Measurements from ENCODE around the gene MBD3L3. TPM values are rescaled to one million over a fixed set of nuclear protein-coding genes. Genes with fewer than 3 reads are reported as not detected.
"Not testable (repeated sequence)": the region's sequence is repeated elsewhere in the genome, so short reads cannot be mapped to it uniquely, and the experiment has no call there.

The MBD3L3 gene
- total RNA-seq, 2 experiments from 2014 or later: not detected

DNA sequence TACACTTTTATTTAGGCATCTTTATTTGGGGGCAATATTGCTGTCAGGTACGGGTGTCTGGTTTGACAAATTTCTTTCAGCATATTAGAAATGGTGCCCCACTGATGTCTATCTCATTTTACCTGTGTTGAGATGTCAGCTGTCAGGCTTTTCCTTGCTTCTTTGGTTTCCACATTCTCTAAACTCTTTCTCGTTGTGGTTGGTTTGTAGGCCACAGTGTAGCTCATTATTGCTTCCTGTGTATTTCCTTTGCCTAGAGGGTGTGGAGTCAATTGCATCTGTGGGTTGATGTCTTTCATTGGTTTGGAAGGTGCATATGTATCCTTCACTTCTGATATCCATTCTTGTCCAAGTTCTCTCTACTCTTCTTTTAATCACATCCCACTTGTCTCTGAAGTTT is 1.5 kb upstream of the MBD3L3 start:
- H3K36me3 Mint-ChIP-seq (ENCODE audit: low read depth); POLR2A ChIA-PET; H3K4me3 Mint-ChIP-seq; CTCF ChIA-PET; H3K9me3 Mint-ChIP-seq (ENCODE audit: low read depth); H3K27ac Mint-ChIP-seq; H3K27me3 Mint-ChIP-seq; intact Hi-C loops (cut with DNase I, micrococcal nuclease); DNase-seq; H3K4me1 Mint-ChIP-seq; ATAC-seq: not testable (repeated sequence)

DNA sequence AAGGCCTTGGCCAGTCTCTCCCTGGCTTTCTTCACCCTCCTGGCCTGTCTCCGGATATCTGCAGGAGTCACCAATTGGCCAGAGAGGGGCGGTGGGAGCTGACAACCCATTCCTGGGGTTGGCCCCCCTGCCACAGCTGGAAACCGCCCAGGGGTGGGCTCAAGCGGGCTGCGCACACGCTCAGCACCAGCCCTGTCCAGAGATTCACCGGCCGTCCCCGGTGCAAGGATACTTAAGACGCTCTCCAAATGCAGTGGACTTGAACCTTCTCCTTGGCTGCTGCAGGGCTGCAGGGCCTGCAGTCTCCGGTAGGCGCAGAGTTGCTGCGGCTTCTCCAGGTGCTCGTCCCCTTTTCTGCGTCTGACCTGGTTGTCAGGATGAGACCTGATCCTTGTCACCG is 2.1 kb downstream of the MBD3L3 start:
- ATAC-seq; H3K27me3 Mint-ChIP-seq; H3K4me1 Mint-ChIP-seq; H3K36me3 Mint-ChIP-seq (ENCODE audit: low read depth); CTCF ChIA-PET; H3K4me3 Mint-ChIP-seq; DNase-seq; POLR2A ChIA-PET; intact Hi-C loops (cut with DNase I, micrococcal nuclease); H3K9me3 Mint-ChIP-seq (ENCODE audit: low read depth); H3K27ac Mint-ChIP-seq: not testable (repeated sequence)

DNA sequence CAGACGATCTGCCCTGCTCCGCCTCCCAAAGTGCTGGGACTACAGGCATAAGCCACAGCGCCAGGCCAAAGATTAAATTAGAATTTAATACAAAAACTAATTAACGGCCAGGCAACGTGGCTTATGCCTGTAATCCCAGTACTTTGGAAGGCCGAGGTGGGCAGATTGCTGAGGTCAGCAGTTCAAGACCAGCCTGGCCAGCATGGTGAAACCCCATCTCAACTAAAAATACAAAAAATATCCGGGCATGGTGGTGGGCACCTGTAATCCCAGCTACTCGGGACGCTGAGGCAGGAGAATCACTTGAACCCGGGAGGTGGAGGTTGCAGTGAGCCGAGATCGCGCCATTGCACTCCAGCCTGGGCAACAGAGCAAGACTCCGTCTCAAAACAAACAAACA is 2.8 kb downstream of the MBD3L3 start:
- H3K36me3 Mint-ChIP-seq (ENCODE audit: low read depth); intact Hi-C loops (cut with DNase I, micrococcal nuclease); H3K27me3 Mint-ChIP-seq; ATAC-seq; H3K4me1 Mint-ChIP-seq; H3K9me3 Mint-ChIP-seq (ENCODE audit: low read depth); H3K4me3 Mint-ChIP-seq; CTCF ChIA-PET; POLR2A ChIA-PET; H3K27ac Mint-ChIP-seq; DNase-seq: not testable (repeated sequence)

DNA sequence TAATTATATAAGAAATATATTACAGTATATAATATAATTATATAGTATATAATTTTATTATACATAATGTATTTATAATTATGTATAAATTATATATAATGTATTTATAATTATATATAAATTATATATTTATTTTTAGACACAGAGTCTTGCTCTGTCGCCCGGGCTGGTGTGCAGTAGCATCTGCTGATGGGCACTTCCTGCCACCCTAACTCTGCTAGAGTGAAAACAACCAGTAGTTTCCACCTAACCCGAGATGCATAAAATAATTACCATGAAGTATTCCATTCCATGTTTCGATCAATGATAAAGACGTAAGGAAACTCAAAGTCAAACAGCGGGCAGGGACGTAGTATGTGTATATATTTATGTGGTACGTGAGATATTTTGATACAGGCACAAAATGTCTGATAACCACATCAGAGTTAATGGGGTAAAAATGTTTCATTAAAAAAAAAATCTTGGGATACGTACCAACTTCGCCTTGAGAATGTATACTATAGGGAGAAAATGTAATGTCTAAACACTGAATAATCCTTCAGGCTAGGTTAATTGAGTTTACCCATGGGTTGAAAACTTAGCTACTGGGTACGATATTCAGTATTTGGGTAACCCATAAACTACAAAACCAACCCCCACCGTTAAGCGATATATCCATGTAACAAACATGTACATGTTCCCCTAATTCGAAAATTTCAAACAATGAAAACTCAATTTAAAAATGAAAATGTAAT is 3.7 kb downstream of the MBD3L3 start:
- POLR2A ChIA-PET; DNase-seq; H3K36me3 Mint-ChIP-seq (ENCODE audit: low read depth); H3K27ac Mint-ChIP-seq; H3K4me3 Mint-ChIP-seq; ATAC-seq; H3K4me1 Mint-ChIP-seq; H3K9me3 Mint-ChIP-seq (ENCODE audit: low read depth); H3K27me3 Mint-ChIP-seq; intact Hi-C loops (cut with DNase I, micrococcal nuclease); CTCF ChIA-PET: not testable (repeated sequence)

DNA sequence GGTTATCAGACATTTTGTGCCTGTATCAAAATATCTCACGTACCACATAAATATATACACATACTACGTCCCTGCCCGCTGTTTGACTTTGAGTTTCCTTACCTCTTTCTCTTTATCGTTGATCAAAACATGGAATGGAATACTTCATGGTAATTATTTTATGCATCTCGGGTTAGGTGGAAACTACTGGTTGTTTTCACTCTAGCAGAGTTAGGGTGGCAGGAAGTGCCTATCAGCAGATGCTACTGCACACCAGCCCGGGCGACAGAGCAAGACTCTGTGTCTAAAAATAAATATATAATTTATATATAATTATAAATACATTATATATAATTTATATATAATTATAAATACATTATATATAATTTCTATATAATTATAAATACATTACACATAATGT is 5.6 kb downstream of the MBD3L3 start:
- DNase-seq; POLR2A ChIA-PET; H3K4me1 Mint-ChIP-seq; H3K9me3 Mint-ChIP-seq (ENCODE audit: low read depth); CTCF ChIA-PET; H3K27ac Mint-ChIP-seq; H3K36me3 Mint-ChIP-seq (ENCODE audit: low read depth); intact Hi-C loops (cut with DNase I, micrococcal nuclease); H3K27me3 Mint-ChIP-seq; H3K4me3 Mint-ChIP-seq: not testable (repeated sequence)
- ATAC-seq: peak; percentile 44

DNA sequence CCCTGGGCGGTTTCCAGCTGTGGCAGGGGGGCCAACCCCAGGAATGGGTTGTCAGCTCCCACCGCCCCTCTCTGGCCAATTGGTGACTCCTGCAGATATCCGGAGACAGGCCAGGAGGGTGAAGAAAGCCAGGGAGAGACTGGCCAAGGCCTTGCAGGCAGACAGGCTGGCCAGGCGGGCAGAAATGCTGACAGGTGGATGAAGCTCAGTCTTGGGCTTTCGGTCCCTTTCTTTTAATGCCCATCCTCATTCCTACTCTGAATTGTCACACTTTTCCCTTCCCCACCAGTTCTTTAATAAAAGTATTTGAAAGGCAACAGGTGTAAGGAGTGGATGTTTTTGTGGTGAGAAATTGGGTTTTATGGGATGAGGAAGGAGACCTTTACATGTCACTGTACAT is 7.1 kb downstream of the MBD3L3 start:
- H3K4me3 Mint-ChIP-seq; H3K4me1 Mint-ChIP-seq; H3K27ac Mint-ChIP-seq; DNase-seq; intact Hi-C loops (cut with DNase I, micrococcal nuclease); H3K27me3 Mint-ChIP-seq; CTCF ChIA-PET; H3K36me3 Mint-ChIP-seq (ENCODE audit: low read depth); ATAC-seq; POLR2A ChIA-PET; H3K9me3 Mint-ChIP-seq (ENCODE audit: low read depth): not testable (repeated sequence)

DNA sequence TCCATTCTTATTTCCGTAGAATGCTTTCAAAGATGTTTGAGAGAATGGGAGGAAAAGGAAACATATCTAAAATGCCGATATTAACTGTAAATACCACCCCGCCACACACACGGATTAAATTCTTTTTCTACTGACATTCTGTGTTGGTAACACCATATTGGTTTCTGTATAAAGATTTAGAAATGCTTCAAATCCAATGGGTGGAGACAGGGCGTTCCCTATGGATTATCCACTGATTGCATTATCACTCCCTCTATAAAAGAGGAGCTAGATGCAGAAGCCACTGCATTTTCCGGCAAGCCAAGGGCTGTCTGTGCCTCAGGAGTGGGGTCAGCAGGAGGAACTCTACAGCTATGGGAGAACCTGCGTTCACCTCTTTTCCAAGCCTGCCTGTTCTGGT is 9.5 kb downstream of the MBD3L3 start, which contains the start of gene MBD3L2:
Gene MBD3L2 (plus strand): TSS at position 301 of the 400 bp plus-strand sequence. CDS start 53 bp downstream, at position 354.
- ATAC-seq; intact Hi-C loops (cut with DNase I, micrococcal nuclease); H3K27me3 Mint-ChIP-seq; H3K36me3 Mint-ChIP-seq (ENCODE audit: low read depth); CTCF ChIA-PET; H3K4me3 Mint-ChIP-seq; POLR2A ChIA-PET; H3K4me1 Mint-ChIP-seq; H3K27ac Mint-ChIP-seq; DNase-seq; H3K9me3 Mint-ChIP-seq (ENCODE audit: low read depth): not testable (repeated sequence)

DNA sequence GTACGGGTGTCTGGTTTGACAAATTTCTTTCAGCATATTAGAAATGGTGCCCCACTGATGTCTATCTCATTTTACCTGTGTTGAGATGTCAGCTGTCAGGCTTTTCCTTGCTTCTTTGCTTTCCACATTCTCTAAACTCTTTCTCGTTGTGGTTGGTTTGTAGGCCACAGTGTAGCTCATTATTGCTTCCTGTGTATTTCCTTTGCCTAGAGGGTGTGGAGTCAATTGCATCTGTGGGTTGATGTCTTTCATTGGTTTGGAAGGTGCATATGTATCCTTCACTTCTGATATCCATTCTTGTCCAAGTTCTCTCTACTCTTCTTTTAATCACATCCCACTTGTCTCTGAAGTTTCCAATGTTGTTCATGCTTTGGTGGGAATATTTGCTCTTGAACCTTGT is 16.9 kb downstream of the MBD3L3 start:
- ATAC-seq; intact Hi-C loops (cut with DNase I, micrococcal nuclease); H3K36me3 Mint-ChIP-seq (ENCODE audit: low read depth); H3K27ac Mint-ChIP-seq; DNase-seq; H3K4me3 Mint-ChIP-seq; H3K27me3 Mint-ChIP-seq; H3K9me3 Mint-ChIP-seq (ENCODE audit: low read depth); POLR2A ChIA-PET; H3K4me1 Mint-ChIP-seq; CTCF ChIA-PET: not testable (repeated sequence)

DNA sequence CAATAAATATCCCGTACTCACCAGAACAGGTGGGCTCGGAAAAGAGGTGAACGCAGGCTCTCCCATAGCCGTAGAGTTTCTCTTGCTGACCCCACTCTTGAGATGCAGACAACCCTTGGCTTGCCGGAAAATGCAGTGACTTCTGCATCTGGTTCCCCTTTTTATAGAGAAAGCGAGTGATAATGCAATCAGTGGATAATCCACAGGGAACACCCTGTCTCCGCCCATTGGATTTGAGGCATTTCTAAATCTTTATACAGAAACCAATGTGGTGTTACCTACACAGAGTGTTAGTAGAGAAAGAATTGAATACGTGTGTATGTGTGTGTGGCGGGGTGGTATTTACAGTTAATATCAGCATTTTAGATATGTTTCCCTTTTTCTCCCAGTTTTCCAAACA is 18.4 kb downstream of the MBD3L3 start, which contains the start of gene MBD3L4:
Gene MBD3L4 (minus strand): TSS at position 101 of the 400 bp plus-strand sequence. CDS start 35 bp downstream, at position 66.
- CTCF ChIA-PET; H3K27ac Mint-ChIP-seq; DNase-seq; intact Hi-C loops (cut with DNase I, micrococcal nuclease); ATAC-seq; H3K9me3 Mint-ChIP-seq (ENCODE audit: low read depth); H3K4me1 Mint-ChIP-seq; H3K27me3 Mint-ChIP-seq; POLR2A ChIA-PET; H3K36me3 Mint-ChIP-seq (ENCODE audit: low read depth); H3K4me3 Mint-ChIP-seq: not testable (repeated sequence)

DNA sequence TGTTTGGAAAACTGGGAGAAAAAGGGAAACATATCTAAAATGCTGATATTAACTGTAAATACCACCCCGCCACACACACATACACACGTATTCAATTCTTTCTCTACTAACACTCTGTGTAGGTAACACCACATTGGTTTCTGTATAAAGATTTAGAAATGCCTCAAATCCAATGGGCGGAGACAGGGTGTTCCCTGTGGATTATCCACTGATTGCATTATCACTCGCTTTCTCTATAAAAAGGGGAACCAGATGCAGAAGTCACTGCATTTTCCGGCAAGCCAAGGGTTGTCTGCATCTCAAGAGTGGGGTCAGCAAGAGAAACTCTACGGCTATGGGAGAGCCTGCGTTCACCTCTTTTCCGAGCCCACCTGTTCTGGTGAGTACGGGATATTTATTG is 28.2 kb downstream of the MBD3L3 start, which contains the start of gene MBD3L5:
Gene MBD3L5 (plus strand): TSS at position 301 of the 400 bp plus-strand sequence. CDS start 34 bp downstream, at position 335.
- CTCF ChIA-PET; DNase-seq; H3K9me3 Mint-ChIP-seq (ENCODE audit: low read depth); H3K36me3 Mint-ChIP-seq (ENCODE audit: low read depth); H3K4me1 Mint-ChIP-seq; H3K27me3 Mint-ChIP-seq; intact Hi-C loops (cut with DNase I, micrococcal nuclease); POLR2A ChIA-PET; ATAC-seq; H3K4me3 Mint-ChIP-seq; H3K27ac Mint-ChIP-seq: not testable (repeated sequence)

DNA sequence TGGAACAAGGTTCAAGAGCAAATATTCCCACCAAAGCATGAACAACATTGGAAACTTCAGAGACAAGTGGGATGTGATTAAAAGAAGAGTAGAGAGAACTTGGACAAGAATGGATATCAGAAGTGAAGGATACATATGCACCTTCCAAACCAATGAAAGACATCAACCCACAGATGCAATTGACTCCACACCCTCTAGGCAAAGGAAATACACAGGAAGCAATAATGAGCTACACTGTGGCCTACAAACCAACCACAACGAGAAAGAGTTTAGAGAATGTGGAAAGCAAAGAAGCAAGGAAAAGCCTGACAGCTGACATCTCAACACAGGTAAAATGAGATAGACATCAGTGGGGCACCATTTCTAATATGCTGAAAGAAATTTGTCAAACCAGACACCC is 29.7 kb downstream of the MBD3L3 start:
- ATAC-seq; H3K27ac Mint-ChIP-seq; H3K4me1 Mint-ChIP-seq; H3K36me3 Mint-ChIP-seq (ENCODE audit: low read depth); POLR2A ChIA-PET; intact Hi-C loops (cut with DNase I, micrococcal nuclease); CTCF ChIA-PET; H3K27me3 Mint-ChIP-seq; DNase-seq; H3K9me3 Mint-ChIP-seq (ENCODE audit: low read depth); H3K4me3 Mint-ChIP-seq: not testable (repeated sequence)

DNA sequence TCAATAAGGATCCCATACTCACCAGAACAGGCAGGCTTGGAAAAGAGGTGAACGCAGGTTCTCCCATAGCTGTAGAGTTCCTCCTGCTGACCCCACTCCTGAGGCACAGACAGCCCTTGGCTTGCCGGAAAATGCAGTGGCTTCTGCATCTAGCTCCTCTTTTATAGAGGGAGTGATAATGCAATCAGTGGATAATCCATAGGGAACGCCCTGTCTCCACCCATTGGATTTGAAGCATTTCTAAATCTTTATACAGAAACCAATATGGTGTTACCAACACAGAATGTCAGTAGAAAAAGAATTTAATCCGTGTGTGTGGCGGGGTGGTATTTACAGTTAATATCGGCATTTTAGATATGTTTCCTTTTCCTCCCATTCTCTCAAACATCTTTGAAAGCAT is 37.1 kb downstream of the MBD3L3 start, which contains the start of gene MBD3L2B:
Gene MBD3L2B (minus strand): TSS at position 101 of the 400 bp plus-strand sequence. CDS start 34 bp downstream, at position 67.
- H3K36me3 Mint-ChIP-seq (ENCODE audit: low read depth); H3K4me1 Mint-ChIP-seq; ATAC-seq; H3K27ac Mint-ChIP-seq; H3K27me3 Mint-ChIP-seq; POLR2A ChIA-PET; DNase-seq; H3K4me3 Mint-ChIP-seq; intact Hi-C loops (cut with DNase I, micrococcal nuclease); CTCF ChIA-PET; H3K9me3 Mint-ChIP-seq (ENCODE audit: low read depth): not testable (repeated sequence)
